DOHH2 (cell line): ENCODE measurements around the gene CENPM.

Source experiments
- CTCF ChIP-seq: fragments of 200-600 bp; sonication (generic); IDR thresholded peaks from one replicate; pipeline ENCODE4 v1.5.1; 2014; ENCODE audit warnings: antibody characterized with exemption, mild to moderate bottlenecking, low read depth, low read length; ENCODE audit not compliant: poor library complexity, severe bottlenecking
- EZH2phosphoT487 ChIP-seq: fragments of 200-600 bp; sonication (generic); IDR thresholded peaks from 2 replicates; pipeline ENCODE4 v1.6.1; 2017; ENCODE audit warnings: borderline replicate concordance, mild to moderate bottlenecking, antibody characterized with exemption, low read length, moderate library complexity, mixed read lengths

- peak; percentile 13 for TF ChIP-seq CTCF
- TF ChIP-seq EZH2phosphoT487: no peak
Observed at GRCh38 chr22:41932353-41932752, 14.6 kb downstream of the CENPM start.
